Esophagus (tissue), 2 donors: ENCODE measurements around the gene MACF1. TPM values are rescaled to one million over a fixed set of nuclear protein-coding genes. Genes with fewer than 3 reads are reported as not detected.
"Not testable (repeated sequence)": the region's sequence is repeated elsewhere in the genome, so short reads cannot be mapped to it uniquely, and the experiment has no call there.

Experiments
- H3K27ac ChIP-seq, 2 donors: one replicate each; pipeline ENCODE4 v1.5.1; 2013; ENCODE audit warnings: low read depth in 2 of 2, mild to moderate bottlenecking in 2 of 2, inconsistent platforms in 1 of 2, low read length in 1 of 2, moderate library complexity in 1 of 2
- H3K27me3 ChIP-seq, 2 donors: one replicate each; pipeline ENCODE4 v1.6.1; 2013; ENCODE audit warnings: low read length in 2 of 2, control low read depth in 1 of 2, mild to moderate bottlenecking in 1 of 2; ENCODE audit not compliant: insufficient read depth in 2 of 2, control insufficient read depth in 1 of 2
- H3K36me3 ChIP-seq, 2 donors: one replicate each; pipeline ENCODE4 v1.6.1; 2013; ENCODE audit warnings: low read length in 1 of 2; ENCODE audit not compliant: control insufficient read depth in 2 of 2, insufficient read depth in 2 of 2
- H3K4me1 ChIP-seq, 2 donors: one replicate each; pipeline ENCODE4 v1.6.1; 2013; ENCODE audit warnings: low read length in 1 of 2; ENCODE audit not compliant: control insufficient read depth in 2 of 2, insufficient read depth in 2 of 2
- H3K4me3 ChIP-seq, 2 donors: one replicate each; pipeline ENCODE4 v1.5.1; 2013; ENCODE audit warnings: low read length in 2 of 2, mild to moderate bottlenecking in 2 of 2, low read depth in 1 of 2, moderate library complexity in 1 of 2
- H3K9me3 ChIP-seq, 2 donors: one replicate each; pipeline ENCODE4 v1.6.1; 2013; ENCODE audit warnings: mild to moderate bottlenecking in 2 of 2, low read depth in 1 of 2, low read length in 1 of 2, moderate library complexity in 1 of 2; ENCODE audit not compliant: control insufficient read depth in 2 of 2, insufficient read depth in 1 of 2
- WGBS, 2 donors: extraction: QIAGEN DNeasy Blood & Tissue Kit; methylation state at CpG; one replicate each; pipeline ENCODE4 v1.1.7; 2013; 5-methylcytosine and 5-hydroxymethylcytosine counted together
- polyA plus RNA-seq, 2 donors: library from polyadenylated mRNA; stranded (reverse); fragments of 200-250 nt; gene quantifications; one replicate each; pipeline ENCODE4 v1.2.3, GENCODE V29; 2013
- donor health status: healthy with polysubstance abuse.
- donor health status: Bipolar disorder and iron deficiency.

MACF1 gene
- polyA plus RNA-seq, 2 donors, result 35.2 to 40.1 TPM

GRCh38 chr1:39194398-39195051, 10.0 kb upstream of the MACF1 start:
- H3K4me1 ChIP-seq, result no peaks in the 10 kb centered on the region
- H3K27me3 ChIP-seq, result no peaks in the 10 kb centered on the region
- WGBS, 2 donors, result 71 to 72% methylated on average over 8 of the region's 8 CpGs
- H3K36me3 ChIP-seq, result no peaks in the 10 kb centered on the region
- H3K27ac ChIP-seq, result peak overlapping the region in 1 of 2 donors; percentile 23
- no peak overlapping the region for H3K4me3 ChIP-seq
- H3K9me3 ChIP-seq, result no peaks in the 10 kb centered on the region

GRCh38 chr1:39195166-39196111, 9.1 kb upstream of the MACF1 start:
- no peaks in the 10 kb centered on the region for H3K27me3 ChIP-seq
- H3K27ac ChIP-seq, result peak overlapping the region in 1 of 2 donors; percentile 23
- 40% methylated on average over 5 of the region's 5 CpGs for WGBS, 2 donors
- H3K4me1 ChIP-seq, result no peaks in the 10 kb centered on the region
- H3K36me3 ChIP-seq, result no peaks in the 10 kb centered on the region
- H3K9me3 ChIP-seq, result no peaks in the 10 kb centered on the region
- H3K4me3 ChIP-seq, result no peak overlapping the region

- Histone ChIP-seq H3K27me3 (no peaks in the 10 kb centered on the region), H3K36me3 (no peaks in the 10 kb centered on the region), H3K27ac (peak overlapping the region in 1 of 2 donors; percentile 14), H3K4me1 (no peaks in the 10 kb centered on the region), H3K4me3 (no peak overlapping the region), H3K9me3 (no peaks in the 10 kb centered on the region)
- 66 to 73% methylated on average over 6 of the region's 6 CpGs for WGBS, 2 donors
Measured at GRCh38 chr1:39196244-39197215, 8.0 kb upstream of the MACF1 start.

- Histone ChIP-seq H3K27me3 (no peaks in the 10 kb centered on the region), H3K36me3 (no peaks in the 10 kb centered on the region), H3K27ac (no peak overlapping the region), H3K4me3 (no peak overlapping the region), H3K4me1 (no peaks in the 10 kb centered on the region), H3K9me3 (no peaks in the 10 kb centered on the region)
- 85 to 100% methylated on average over 1 of the region's 1 CpG for WGBS, 2 donors
Measured at GRCh38 chr1:39199593-39199992, 4.9 kb upstream of the MACF1 start.

GRCh38 chr1:39205102-39205780, 746 bp downstream of the MACF1 start:
- Histone ChIP-seq H3K4me3 (peak overlapping the region in 1 of 2 donors; percentile 16), H3K36me3 (no peaks in the 10 kb centered on the region), H3K9me3 (no peaks in the 10 kb centered on the region), H3K4me1 (no peaks in the 10 kb centered on the region), H3K27me3 (no peaks in the 10 kb centered on the region), H3K27ac (peak overlapping the region; percentile 71 to 90)
- 44 to 49% methylated on average over 4 of the region's 4 CpGs for WGBS, 2 donors

- H3K4me3 ChIP-seq, result peak overlapping the region in 1 of 2 donors; percentile 16
- H3K36me3 ChIP-seq, result no peaks in the 10 kb centered on the region
- H3K27ac ChIP-seq, result peak overlapping the region; percentile 31 to 71
- no peaks in the 10 kb centered on the region for H3K4me1 ChIP-seq
- 35 to 38% methylated on average over 3 of the region's 3 CpGs for WGBS, 2 donors
- no peaks in the 10 kb centered on the region for H3K9me3 ChIP-seq
- no peaks in the 10 kb centered on the region for H3K27me3 ChIP-seq
Measured at GRCh38 chr1:39205781-39206464, 1.4 kb downstream of the MACF1 start.

GRCh38 chr1:39208360-39208759, 3.9 kb downstream of the MACF1 start:
- H3K27ac ChIP-seq, H3K9me3 ChIP-seq, H3K4me3 ChIP-seq, H3K27me3 ChIP-seq, H3K36me3 ChIP-seq, H3K4me1 ChIP-seq: not testable (repeated sequence)
- 93% methylated on average over 12 of the region's 12 CpGs for WGBS, 2 donors

GRCh38 chr1:39210649-39211048, 6.2 kb downstream of the MACF1 start:
- Histone ChIP-seq H3K4me1 (peaks cover 11 to 12% of the 10 kb centered on the region in 2 donors), H3K9me3 (no peaks in the 10 kb centered on the region), H3K4me3 (no peak overlapping the region), H3K27me3 (no peaks in the 10 kb centered on the region), H3K36me3 (no peaks in the 10 kb centered on the region), H3K27ac (no peak overlapping the region)
- 99% methylated on average over 3 of the region's 3 CpGs for WGBS, 2 donors
